GM19099 (cell line): ENCODE measurements around the gene CBFA2T2.

Source experiments
- POLR2A ChIP-seq: IDR thresholded peaks from 3 replicates; pipeline ENCODE4 v1.6.1; 2011; ENCODE audit warnings: low read depth; ENCODE audit not compliant: insufficient read length; ENCODE audit errors: extremely low read depth

The CBFA2T2 gene

GRCh38 chr20:33649201-33649681 lies 159.3 kb downstream of the CBFA2T2 start:
- TF ChIP-seq POLR2A: no peak

- no peak for TF ChIP-seq POLR2A
These were observed 160.3 kb downstream of the CBFA2T2 start for GRCh38 chr20:33650111-33650752.

DNA sequence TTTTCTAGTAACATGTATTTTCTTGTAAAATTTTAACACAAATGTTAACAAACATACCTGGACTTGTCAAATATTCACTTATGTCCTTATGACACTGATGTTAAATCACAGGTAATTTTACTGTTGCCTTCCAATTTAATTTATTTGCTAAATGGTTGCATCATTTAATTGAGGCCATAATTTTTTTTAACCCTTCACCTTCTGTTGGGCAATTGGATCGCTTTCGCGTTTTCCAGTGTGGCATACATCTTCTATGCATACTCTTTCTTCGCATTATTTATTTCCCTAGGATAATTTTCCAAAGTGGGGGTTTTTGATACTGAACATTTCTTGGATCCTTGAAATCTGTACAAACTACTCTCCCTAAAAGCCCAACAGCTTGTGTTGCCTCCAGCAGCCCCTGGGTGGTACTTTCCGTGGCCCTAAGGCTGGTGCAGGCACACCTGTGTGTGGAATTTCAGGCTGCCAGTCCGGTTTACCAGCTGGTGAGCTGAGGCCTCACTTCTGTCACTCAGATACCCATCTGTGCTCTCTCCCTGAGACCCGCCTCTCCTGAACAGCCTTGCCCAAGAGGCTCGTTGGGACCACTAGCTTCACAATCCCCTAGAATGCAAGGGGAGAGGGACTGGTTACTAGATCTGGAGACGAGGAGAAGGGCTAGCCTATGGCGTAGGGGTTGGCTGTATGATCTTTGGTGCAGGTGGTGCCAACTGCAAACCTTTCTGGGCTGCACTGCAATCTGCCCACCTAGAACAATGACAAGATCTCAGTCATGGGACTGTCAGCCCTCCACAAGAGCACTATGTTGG lies 161.1 kb downstream of the CBFA2T2 start:
- TF ChIP-seq POLR2A: no peak

DNA sequence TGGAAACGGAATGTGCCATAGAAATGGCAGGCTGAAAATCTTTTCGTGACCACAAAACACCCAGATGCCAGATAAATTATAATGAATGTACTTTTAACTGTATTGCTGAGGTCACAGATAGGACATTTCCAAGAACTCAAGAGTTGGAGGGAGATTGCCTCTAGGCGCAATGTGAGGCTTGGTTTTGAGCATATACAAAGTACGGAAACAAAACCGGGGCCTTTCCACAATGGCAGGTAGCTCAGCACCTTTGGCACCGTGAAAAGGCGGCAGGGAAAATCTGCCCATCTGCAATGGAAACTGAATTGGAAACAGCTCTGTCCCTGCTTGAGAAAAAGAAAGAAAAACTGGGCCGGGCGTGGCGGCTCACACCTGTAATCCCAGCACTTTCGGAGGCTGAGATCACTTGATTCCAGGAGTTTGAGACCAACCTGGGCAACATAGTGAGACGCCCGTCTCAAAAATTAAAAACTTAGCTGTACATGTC lies 161.7 kb downstream of the CBFA2T2 start:
- TF ChIP-seq POLR2A: no peak

- TF ChIP-seq POLR2A: no peak
These were observed 163.5 kb downstream of the CBFA2T2 start for GRCh38 chr20:33653218-33653899.

DNA sequence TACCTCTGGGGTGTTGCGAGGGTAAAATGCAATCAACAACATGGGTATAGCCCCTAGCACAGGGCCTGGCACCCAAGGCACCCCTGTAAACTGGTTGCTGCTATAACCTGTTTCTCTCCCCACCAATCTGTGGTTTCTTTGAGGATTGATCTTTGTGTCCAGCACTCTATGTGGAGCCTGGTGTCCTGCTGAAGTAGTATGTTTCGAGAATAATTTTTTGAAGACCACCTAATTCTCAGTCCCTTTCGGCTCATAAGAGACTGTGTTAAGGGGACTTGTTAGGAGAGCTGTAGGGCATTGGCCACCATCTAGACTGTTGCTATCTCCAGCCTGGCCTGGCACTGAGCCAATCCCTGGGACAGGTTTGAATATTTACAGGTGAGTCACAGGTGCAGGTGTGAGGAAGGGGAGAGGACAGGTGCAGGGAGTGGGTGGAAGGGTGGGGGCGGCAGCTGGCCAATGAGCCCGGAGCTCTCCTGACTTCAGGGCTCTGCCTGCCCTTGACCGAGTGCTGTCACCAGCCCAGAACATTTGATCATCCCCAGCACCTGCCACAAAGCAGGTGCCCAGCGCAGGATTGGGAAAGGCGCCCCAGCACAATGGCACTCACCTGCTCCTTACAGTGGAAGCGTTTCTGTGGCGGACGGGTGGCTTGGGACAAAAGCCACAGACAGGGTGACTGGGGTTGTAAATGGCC lies 164.2 kb downstream of the CBFA2T2 start:
- no peak for TF ChIP-seq POLR2A

- TF ChIP-seq POLR2A: no peak
These were observed 164.8 kb downstream of the CBFA2T2 start for GRCh38 chr20:33654680-33655161.

GRCh38 chr20:33655164-33655563 lies 165.3 kb downstream of the CBFA2T2 start:
- no peak for TF ChIP-seq POLR2A

DNA sequence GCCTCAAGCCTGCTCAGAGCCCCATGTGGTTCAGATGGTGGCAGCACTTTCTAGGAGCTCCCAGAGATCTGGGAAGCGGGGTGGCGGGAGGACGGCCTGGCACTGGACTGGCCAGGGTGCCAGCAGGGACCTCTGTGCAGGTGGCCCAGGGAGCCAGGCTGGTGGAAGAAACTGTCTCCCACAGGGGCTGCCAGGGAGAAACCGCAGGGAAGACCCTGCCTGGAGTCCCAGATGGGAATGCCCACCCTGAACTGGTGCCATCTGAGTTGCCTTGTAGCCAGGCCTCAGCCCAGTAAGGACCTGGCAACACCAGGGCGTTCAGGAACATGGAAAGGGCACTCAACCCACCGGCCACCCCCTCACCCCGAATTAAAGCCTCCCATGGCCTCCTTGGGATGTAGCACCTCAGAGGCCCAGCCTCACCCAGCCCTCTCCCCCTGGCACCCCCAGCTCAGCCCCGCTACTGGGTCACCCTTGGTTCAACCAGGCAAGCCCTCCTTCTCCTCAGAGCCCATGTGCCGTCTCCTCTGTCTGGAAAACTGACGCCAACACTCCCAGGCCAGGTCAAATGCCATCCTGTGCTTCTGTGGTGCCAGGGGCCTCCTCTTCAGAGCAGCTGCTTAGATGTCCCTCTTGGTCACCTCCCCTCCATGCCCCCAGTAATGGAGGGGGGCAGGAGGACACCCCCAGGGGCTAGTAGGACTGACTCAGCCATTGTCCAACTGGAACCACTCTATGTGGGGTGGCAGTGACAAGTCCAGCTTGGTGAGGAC lies 166.3 kb downstream of the CBFA2T2 start:
- TF ChIP-seq POLR2A: no peak

- TF ChIP-seq POLR2A: no peak
These were observed 167.1 kb downstream of the CBFA2T2 start for GRCh38 chr20:33656783-33657703.

GRCh38 chr20:33657704-33658095 lies 167.8 kb downstream of the CBFA2T2 start:
- no peak for TF ChIP-seq POLR2A

DNA sequence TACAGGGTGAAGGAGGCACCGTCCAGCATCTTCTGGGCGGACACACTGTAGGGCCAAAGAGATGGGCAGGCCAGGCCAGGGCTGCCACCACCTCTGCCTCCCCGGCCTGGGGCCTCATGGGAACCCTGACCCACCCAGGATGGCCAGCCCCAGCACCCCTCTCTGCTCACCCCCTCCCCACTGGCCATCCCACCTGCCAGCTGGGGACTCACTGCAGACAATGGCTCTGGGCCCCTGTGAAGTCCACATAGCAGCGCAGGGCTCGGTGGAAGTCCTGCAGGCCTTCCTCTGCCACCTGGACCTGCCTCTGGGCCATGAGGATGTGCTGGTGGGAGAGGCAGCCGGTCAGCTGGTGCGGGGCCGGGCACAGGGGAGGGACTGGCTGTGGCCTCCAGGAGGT lies 168.6 kb downstream of the CBFA2T2 start:
- TF ChIP-seq POLR2A: no peak

DNA sequence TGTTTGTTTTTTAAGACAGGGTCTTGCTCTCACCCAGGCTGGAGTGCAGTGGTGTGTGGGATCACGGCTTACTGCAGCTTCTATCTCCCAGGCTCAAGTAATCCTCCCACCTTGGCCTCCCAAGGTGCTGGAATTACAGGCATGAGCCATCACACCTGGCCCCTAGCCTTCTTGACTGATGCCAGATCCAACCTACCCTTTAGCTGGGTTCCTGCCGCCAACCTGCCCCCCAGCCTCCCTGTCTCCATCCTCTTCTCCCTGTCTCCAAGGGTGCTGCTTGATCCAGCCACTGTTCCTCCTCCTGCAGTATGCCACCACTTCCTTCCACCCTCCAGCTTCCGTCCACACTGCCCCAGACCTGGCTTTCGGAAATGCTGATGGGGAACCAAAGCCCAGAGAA lies 169.0 kb downstream of the CBFA2T2 start:
- no peak for TF ChIP-seq POLR2A
